Measurements from ENCODE around the gene GPR37L1.

GPR37L1 gene, protein sequence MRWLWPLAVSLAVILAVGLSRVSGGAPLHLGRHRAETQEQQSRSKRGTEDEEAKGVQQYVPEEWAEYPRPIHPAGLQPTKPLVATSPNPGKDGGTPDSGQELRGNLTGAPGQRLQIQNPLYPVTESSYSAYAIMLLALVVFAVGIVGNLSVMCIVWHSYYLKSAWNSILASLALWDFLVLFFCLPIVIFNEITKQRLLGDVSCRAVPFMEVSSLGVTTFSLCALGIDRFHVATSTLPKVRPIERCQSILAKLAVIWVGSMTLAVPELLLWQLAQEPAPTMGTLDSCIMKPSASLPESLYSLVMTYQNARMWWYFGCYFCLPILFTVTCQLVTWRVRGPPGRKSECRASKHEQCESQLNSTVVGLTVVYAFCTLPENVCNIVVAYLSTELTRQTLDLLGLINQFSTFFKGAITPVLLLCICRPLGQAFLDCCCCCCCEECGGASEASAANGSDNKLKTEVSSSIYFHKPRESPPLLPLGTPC

DNA sequence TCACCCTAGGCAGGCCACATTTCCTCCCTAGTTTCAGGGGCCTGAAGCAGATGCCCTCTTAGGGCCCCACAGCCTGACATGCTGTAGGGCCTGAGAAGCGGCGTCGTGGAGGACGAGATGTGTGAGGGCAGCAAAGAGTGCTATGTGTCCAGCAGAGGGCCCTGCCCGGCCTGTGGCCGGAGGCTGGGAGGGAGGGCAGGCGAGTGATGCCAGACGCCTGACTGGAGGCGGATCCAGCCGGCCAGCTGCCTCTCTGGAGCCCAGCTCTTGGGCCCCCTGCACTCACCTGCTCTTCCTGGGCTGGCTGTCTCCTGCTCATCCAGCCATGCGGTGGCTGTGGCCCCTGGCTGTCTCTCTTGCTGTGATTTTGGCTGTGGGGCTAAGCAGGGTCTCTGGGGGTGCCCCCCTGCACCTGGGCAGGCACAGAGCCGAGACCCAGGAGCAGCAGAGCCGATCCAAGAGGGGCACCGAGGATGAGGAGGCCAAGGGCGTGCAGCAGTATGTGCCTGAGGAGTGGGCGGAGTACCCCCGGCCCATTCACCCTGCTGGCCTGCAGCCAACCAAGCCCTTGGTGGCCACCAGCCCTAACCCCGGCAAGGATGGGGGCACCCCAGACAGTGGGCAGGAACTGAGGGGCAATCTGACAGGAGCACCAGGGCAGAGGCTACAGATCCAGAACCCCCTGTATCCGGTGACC is at the start of gene GPR37L1:
TSS of gene GPR37L1 (plus strand) at position 279 of the 697 bp plus-strand sequence. CDS start at position 326, 47 bp downstream.
- Histone ChIP-seq H3K36me3 (ENCODE audit: control insufficient read depth in 1 of 2, insufficient read depth in 2 of 2, low read length in 2 of 2) (no peaks in the 10 kb centered on the region), H3K27ac (ENCODE audit: low read length) (no peak within 1 kb of the TSS), H3K27me3 (ENCODE audit: low read depth, low read length) (no peaks in the 10 kb centered on the region), H3K4me1 (ENCODE audit: control insufficient read depth in 1 of 2, insufficient read depth in 2 of 2, low read length in 2 of 2) (peaks cover 3 to 8% of the 10 kb centered on the region in 2 donors), H3K4me3 (ENCODE audit: low read depth in 1 of 2, low read length in 2 of 2) (peak within 1 kb of the TSS in 1 of 2 donors; percentile 6), H3K9me3 (ENCODE audit: control insufficient read depth in 1 of 2, low read length in 2 of 2) (no peaks in the 10 kb centered on the region)

DNA sequence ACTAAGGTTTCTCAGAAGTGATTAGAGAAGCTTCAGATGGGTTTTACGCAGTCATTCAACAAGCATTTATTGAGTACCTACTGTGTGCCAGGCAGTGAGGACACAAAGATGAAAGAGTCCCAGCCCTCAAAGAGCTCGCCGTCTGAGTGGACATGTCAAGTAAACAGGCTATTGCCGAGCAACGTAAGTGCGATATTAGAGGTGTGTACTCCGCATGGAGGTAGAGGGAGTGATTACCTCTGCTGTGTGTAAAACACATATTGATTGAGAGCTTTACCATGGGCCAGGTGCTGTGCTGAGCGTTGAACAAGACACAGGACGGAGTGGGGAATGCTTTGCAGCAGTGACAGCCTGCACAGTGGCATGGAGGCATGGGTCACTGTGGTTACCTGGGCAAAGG is 49.5 kb upstream of the GPR37L1 start:
- H3K36me3 ChIP-seq (ENCODE audit: control insufficient read depth in 1 of 2, insufficient read depth in 2 of 2, low read length in 2 of 2): no peaks in the 10 kb centered on the region
- H3K9me3 ChIP-seq (ENCODE audit: control insufficient read depth in 1 of 2, low read length in 2 of 2): no peaks in the 10 kb centered on the region
- peak overlapping the region; percentile 39 for H3K27ac ChIP-seq (ENCODE audit: low read length)
- H3K4me1 ChIP-seq (ENCODE audit: control insufficient read depth in 1 of 2, insufficient read depth in 2 of 2, low read length in 2 of 2): no peaks in the 10 kb centered on the region
- no peak overlapping the region for H3K4me3 ChIP-seq (ENCODE audit: low read depth in 1 of 2, low read length in 2 of 2)
- no peaks in the 10 kb centered on the region for H3K27me3 ChIP-seq (ENCODE audit: low read depth, low read length)

DNA sequence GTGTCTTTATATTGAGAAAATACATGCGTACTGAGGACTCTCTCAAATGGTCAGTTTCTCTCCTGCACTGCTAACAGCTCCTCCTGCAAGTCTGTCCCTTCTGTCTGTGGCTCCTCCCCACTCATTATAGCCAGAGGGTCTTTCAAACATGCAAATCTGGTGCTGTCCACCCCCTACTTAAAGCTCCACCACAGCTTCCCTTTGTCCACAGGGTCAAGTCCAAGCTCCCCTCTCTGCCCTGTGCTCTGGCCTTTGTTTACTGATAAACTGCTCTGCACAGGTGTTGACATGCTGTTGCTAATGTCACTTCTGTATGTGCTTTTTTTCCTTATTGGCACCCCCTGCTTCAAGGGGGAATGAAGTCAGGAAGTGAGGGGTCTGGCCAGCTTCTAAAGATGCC is 47.7 kb upstream of the GPR37L1 start:
- Histone ChIP-seq H3K9me3 (ENCODE audit: control insufficient read depth in 1 of 2, low read length in 2 of 2) (no peaks in the 10 kb centered on the region), H3K4me3 (ENCODE audit: low read depth in 1 of 2, low read length in 2 of 2) (no peak overlapping the region), H3K36me3 (ENCODE audit: control insufficient read depth in 1 of 2, insufficient read depth in 2 of 2, low read length in 2 of 2) (no peaks in the 10 kb centered on the region), H3K27ac (ENCODE audit: low read length) (peak overlapping the region; percentile 78), H3K4me1 (ENCODE audit: control insufficient read depth in 1 of 2, insufficient read depth in 2 of 2, low read length in 2 of 2) (no peaks in the 10 kb centered on the region), H3K27me3 (ENCODE audit: low read depth, low read length) (no peaks in the 10 kb centered on the region)

DNA sequence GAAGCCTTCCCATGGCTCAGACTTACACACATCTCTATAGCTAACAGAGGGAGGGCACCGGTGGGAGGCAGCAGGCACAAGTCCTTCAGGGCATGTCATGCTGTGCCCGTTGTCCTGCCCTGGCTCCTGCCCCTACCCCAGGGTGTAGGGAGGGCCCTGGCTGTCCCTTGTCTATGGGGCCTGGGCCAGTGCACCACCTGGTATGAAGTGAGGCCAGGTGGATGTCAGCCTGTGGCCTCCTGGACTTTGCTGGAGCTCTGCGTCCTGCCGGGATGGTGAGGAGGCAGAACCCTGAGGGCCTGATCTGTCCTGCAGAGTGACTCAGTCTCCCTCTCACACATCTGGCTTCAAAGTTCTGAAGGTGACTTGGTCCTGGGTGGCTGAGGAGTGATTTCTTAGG is 47.3 kb upstream of the GPR37L1 start:
- Histone ChIP-seq H3K4me1 (ENCODE audit: control insufficient read depth in 1 of 2, insufficient read depth in 2 of 2, low read length in 2 of 2) (no peaks in the 10 kb centered on the region), H3K27ac (ENCODE audit: low read length) (peak overlapping the region; percentile 78), H3K36me3 (ENCODE audit: control insufficient read depth in 1 of 2, insufficient read depth in 2 of 2, low read length in 2 of 2) (no peaks in the 10 kb centered on the region), H3K4me3 (ENCODE audit: low read depth in 1 of 2, low read length in 2 of 2) (no peak overlapping the region), H3K9me3 (ENCODE audit: control insufficient read depth in 1 of 2, low read length in 2 of 2) (no peaks in the 10 kb centered on the region), H3K27me3 (ENCODE audit: low read depth, low read length) (no peaks in the 10 kb centered on the region)

DNA sequence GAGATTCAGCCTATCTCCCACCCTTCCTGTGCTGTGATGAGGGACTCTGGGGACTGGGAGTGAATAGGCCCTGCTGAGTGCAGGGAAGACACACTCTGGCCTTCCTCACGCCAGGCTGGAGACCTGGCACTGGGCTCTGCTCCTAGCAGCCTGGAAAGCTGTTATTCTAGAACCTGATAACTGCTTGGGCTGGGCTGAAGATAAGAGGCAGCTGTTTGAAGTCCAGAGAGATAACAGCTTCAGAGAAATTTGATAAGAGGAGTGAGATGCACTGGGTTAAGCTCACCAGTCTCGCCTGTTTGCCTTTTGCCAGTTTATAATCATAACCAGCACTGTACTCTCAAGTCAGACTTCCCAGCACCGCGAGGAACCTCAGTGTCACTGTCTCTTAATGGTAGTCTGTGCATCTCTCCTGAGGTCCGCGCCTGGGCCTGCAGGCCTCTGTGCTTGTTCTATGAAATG is 46.6 kb upstream of the GPR37L1 start:
- Histone ChIP-seq H3K4me1 (ENCODE audit: control insufficient read depth in 1 of 2, insufficient read depth in 2 of 2, low read length in 2 of 2) (no peaks in the 10 kb centered on the region), H3K36me3 (ENCODE audit: control insufficient read depth in 1 of 2, insufficient read depth in 2 of 2, low read length in 2 of 2) (no peaks in the 10 kb centered on the region), H3K27me3 (ENCODE audit: low read depth, low read length) (no peaks in the 10 kb centered on the region), H3K4me3 (ENCODE audit: low read depth in 1 of 2, low read length in 2 of 2) (no peak overlapping the region), H3K9me3 (ENCODE audit: control insufficient read depth in 1 of 2, low read length in 2 of 2) (no peaks in the 10 kb centered on the region), H3K27ac (ENCODE audit: low read length) (peak overlapping the region; percentile 78)

DNA sequence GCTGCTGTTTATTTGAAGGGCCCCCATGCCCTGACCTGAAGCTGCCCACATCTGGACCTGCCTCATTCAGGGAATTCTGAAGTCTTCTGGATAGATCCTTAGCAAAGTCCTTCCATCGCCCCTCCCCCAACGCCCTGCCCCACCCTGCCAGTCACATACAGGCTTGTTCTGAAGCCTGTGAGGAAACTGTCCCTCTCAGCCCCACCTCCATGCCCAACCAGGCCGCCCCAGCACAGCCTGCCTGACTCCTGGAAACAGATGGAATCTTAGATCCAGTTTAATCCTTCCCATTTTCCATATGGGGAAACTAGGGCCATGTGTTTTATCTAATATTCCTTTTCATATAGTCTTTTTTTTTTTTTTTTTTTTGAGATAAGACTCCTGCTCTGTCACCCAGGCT is 44.5 kb upstream of the GPR37L1 start:
- no peaks in the 10 kb centered on the region for H3K27me3 ChIP-seq (ENCODE audit: low read depth, low read length)
- no peak overlapping the region for H3K4me3 ChIP-seq (ENCODE audit: low read depth in 1 of 2, low read length in 2 of 2)
- H3K4me1 ChIP-seq (ENCODE audit: control insufficient read depth in 1 of 2, insufficient read depth in 2 of 2, low read length in 2 of 2): no peaks in the 10 kb centered on the region
- no peaks in the 10 kb centered on the region for H3K9me3 ChIP-seq (ENCODE audit: control insufficient read depth in 1 of 2, low read length in 2 of 2)
- no peak overlapping the region for H3K27ac ChIP-seq (ENCODE audit: low read length)
- H3K36me3 ChIP-seq (ENCODE audit: control insufficient read depth in 1 of 2, insufficient read depth in 2 of 2, low read length in 2 of 2): no peaks in the 10 kb centered on the region

DNA sequence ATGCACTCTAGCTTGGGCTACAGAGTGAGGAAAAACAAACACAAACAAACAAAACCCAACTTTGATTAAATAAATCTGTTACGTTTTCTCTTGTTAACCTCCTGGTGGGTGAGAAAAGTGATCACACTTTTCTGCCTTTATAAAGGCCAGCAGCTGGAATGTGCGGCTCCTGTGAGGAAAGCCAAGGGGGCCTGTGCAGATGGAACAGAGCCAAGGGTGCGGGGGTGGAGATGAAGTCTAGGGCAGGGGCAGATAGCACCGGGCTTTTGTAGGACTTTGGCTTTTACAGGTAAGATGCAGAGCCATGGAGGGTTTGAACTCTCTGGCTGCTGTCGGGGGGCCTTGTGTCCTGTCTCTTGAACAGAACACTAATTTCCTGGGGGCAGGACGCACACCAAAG is 40.7 kb upstream of the GPR37L1 start:
- no peak overlapping the region for H3K4me3 ChIP-seq (ENCODE audit: low read depth in 1 of 2, low read length in 2 of 2)
- peak overlapping the region; percentile 39 for H3K27ac ChIP-seq (ENCODE audit: low read length)
- no peaks in the 10 kb centered on the region for H3K36me3 ChIP-seq (ENCODE audit: control insufficient read depth in 1 of 2, insufficient read depth in 2 of 2, low read length in 2 of 2)
- no peaks in the 10 kb centered on the region for H3K27me3 ChIP-seq (ENCODE audit: low read depth, low read length)
- H3K9me3 ChIP-seq (ENCODE audit: control insufficient read depth in 1 of 2, low read length in 2 of 2): no peaks in the 10 kb centered on the region
- H3K4me1 ChIP-seq (ENCODE audit: control insufficient read depth in 1 of 2, insufficient read depth in 2 of 2, low read length in 2 of 2): no peaks in the 10 kb centered on the region

DNA sequence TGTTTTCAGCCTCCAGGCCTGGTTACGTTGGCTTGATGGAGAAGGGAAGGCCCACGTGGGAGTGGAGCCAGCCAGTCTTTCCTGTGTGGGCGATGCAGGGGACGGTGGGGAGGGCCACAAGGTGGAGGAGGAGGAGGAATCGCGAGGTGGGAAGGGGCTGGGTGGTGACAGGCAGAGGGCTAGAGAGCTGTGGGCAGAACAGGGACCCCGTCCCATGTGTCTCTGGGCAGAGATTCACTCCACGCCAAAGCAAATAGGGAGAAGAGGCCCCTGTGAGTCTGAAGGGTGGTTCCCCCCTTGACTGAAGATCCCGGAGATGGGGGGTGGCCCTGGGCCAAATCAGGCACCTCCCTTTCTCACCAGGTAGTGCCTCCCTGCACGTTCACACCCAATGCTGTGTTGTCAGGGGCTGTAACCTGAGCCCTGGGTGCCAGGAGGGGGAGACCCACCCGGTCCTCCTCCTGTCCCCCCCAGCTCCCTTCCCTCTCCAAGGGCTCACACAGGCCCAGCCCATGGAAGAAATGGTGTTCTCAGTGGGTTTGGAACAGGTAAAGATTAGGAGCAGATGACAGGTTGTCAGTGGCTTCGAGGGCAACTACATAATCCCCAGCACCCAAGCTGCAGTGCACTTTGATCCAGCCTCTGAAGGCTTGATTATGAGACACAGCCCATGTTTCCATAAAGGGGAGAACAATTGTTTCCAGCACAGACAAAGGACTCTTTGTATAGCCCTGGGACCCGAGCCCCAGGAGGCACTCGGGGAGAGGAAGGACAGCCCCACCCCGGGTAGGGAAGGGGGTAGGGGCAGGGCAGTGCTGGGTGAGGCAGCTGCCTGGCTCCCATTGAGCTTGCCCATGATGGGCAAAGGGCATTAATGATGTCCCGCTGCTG is 37.7 kb upstream of the GPR37L1 start:
- H3K9me3 ChIP-seq (ENCODE audit: control insufficient read depth in 1 of 2, low read length in 2 of 2): no peaks in the 10 kb centered on the region
- H3K4me1 ChIP-seq (ENCODE audit: control insufficient read depth in 1 of 2, insufficient read depth in 2 of 2, low read length in 2 of 2): no peaks in the 10 kb centered on the region
- H3K27me3 ChIP-seq (ENCODE audit: low read depth, low read length): no peaks in the 10 kb centered on the region
- H3K27ac ChIP-seq (ENCODE audit: low read length): peak overlapping the region; percentile 88
- no peak overlapping the region for H3K4me3 ChIP-seq (ENCODE audit: low read depth in 1 of 2, low read length in 2 of 2)
- H3K36me3 ChIP-seq (ENCODE audit: control insufficient read depth in 1 of 2, insufficient read depth in 2 of 2, low read length in 2 of 2): no peaks in the 10 kb centered on the region

DNA sequence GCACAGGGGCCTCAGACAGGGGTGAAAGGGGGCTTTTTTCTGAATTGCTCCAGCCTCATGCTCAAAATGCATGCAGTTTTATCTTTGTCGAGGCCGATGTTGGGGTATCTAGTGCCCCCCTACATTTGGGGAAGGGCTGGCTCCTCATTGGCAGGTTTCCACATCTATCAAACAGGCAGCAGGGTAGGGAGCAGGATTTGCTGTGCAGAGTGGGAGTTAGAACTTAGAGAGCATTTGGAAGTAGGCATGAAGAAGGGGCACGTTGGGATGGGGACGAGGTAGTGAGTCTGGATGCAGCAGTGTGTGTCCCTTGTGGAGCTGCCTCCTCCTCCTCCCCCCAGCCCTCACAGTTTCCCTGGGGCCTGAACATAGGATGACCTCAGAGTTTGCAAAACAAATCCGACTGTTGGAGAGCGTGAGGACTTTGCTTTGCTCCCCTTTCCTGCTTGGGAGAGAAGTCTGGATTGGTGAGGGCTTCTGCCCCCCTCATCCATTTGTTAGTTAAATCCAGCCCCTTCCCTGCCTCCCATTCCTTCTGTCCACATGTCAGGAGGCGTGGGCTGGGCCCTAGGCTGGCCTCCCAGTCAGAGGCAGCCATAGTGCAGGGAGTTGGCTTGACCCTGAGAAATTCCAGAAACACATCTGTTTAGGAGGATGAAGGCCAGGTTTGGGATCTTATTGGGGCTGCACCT is 36.9 kb upstream of the GPR37L1 start:
- no peaks in the 10 kb centered on the region for H3K36me3 ChIP-seq (ENCODE audit: control insufficient read depth in 1 of 2, insufficient read depth in 2 of 2, low read length in 2 of 2)
- no peaks in the 10 kb centered on the region for H3K4me1 ChIP-seq (ENCODE audit: control insufficient read depth in 1 of 2, insufficient read depth in 2 of 2, low read length in 2 of 2)
- H3K27ac ChIP-seq (ENCODE audit: low read length): peak overlapping the region; percentile 79
- no peaks in the 10 kb centered on the region for H3K9me3 ChIP-seq (ENCODE audit: control insufficient read depth in 1 of 2, low read length in 2 of 2)
- no peak overlapping the region for H3K4me3 ChIP-seq (ENCODE audit: low read depth in 1 of 2, low read length in 2 of 2)
- H3K27me3 ChIP-seq (ENCODE audit: low read depth, low read length): no peaks in the 10 kb centered on the region

DNA sequence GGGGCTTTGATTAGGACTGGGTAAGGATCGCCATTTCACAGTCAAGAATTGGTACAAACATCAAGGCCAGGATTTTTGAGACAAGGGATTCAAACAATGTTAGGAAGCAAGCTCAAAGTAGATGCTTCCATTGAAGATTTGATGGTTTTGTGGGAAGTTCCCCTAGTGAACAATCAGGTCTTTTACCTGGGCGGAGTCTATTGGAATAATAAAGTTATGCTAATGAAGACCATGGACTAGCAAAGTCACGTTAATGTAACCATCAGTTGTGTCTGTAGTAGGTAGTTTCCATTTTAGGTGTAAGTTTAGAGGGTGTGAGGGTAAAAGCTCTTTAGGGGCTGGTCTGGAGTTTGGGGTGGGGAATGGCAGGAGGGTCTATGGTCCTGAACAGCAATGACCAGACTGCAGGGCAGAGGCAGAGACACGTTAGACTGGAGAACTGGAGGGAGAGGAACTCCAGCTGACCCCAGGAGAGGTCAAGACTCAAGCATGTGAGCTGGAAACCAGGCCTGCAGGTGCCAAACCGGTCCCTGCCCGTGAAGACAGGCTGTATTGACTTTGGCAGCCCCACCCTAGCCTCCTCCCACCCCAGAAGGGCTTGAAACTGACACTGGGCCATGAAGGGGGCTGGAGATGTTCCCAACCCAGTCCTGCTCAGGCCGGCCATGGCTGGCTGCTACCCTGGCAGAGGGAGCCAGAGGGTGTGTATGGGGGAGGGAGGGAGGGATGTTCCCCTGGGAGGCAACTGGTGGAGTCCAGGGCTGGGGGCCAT is 36.0 kb upstream of the GPR37L1 start:
- Histone ChIP-seq H3K27ac (ENCODE audit: low read length) (peak overlapping the region; percentile 79), H3K9me3 (ENCODE audit: control insufficient read depth in 1 of 2, low read length in 2 of 2) (no peaks in the 10 kb centered on the region), H3K4me1 (ENCODE audit: control insufficient read depth in 1 of 2, insufficient read depth in 2 of 2, low read length in 2 of 2) (no peaks in the 10 kb centered on the region), H3K27me3 (ENCODE audit: low read depth, low read length) (no peaks in the 10 kb centered on the region), H3K4me3 (ENCODE audit: low read depth in 1 of 2, low read length in 2 of 2) (no peak overlapping the region), H3K36me3 (ENCODE audit: control insufficient read depth in 1 of 2, insufficient read depth in 2 of 2, low read length in 2 of 2) (no peaks in the 10 kb centered on the region)

All from muscle layer of duodenum (tissue), 2 donors.